ENCODE results near the gene BRD2.

DNA sequence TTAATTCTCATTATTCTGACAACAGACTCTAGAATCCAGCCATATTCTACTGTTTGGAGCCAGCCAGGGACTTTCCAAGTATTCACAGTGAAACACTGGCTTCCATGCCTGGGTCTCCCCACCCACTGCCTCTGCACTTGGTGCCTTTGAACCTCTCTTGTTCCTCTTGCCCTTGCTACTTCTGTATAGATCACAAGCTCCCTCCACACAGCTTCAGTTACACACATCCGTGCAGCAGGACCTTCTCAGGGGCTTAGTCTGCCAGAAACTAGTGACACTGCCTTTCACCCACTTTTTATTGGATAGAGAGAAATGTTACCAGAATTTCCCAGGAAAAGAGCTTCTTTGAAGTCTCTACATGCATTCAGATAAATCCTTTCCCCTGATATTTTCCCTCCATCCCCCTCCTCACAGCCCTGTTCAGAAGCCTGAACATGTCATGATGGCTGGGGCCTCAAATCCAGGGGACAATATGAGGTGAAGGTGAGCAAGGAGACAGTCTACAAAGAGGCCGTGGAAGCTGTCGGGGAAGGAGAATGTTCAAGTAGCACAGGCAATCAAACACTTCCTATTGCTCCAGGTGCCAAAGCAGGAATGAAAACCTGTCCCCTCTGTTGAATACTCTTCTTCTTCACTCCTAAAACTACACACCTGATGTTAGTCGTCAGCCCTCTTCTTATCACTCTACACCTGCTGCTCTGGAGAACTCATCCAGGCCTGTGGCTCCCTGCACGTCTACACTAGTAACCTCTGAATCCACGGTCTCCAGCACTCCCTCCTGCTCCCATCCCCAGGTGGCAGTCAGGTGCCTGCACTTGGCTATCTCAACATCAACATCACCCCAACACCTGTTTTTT lies 61.2 kb downstream of the BRD2 start:
- TF ChIP-seq, protein P1, sequence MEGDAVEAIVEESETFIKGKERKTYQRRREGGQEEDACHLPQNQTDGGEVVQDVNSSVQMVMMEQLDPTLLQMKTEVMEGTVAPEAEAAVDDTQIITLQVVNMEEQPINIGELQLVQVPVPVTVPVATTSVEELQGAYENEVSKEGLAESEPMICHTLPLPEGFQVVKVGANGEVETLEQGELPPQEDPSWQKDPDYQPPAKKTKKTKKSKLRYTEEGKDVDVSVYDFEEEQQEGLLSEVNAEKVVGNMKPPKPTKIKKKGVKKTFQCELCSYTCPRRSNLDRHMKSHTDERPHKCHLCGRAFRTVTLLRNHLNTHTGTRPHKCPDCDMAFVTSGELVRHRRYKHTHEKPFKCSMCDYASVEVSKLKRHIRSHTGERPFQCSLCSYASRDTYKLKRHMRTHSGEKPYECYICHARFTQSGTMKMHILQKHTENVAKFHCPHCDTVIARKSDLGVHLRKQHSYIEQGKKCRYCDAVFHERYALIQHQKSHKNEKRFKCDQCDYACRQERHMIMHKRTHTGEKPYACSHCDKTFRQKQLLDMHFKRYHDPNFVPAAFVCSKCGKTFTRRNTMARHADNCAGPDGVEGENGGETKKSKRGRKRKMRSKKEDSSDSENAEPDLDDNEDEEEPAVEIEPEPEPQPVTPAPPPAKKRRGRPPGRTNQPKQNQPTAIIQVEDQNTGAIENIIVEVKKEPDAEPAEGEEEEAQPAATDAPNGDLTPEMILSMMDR (IDR thresholded peaks at IDR 0.05): no peak
- TF ChIP-seq POLR2A (IDR thresholded peaks at IDR 0.05) (no peak), POLR2AphosphoS5 (IDR thresholded peaks at IDR 0.05) (no peak), EP300 (IDR thresholded peaks at IDR 0.05) (no peak)
